ENCODE results near the gene ATP23.
A peak's percentile ranks its signal among the peaks of the same experiment; 100 is the strongest.

Gene ATP23, protein sequence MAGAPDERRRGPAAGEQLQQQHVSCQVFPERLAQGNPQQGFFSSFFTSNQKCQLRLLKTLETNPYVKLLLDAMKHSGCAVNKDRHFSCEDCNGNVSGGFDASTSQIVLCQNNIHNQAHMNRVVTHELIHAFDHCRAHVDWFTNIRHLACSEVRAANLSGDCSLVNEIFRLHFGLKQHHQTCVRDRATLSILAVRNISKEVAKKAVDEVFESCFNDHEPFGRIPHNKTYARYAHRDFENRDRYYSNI

DNA sequence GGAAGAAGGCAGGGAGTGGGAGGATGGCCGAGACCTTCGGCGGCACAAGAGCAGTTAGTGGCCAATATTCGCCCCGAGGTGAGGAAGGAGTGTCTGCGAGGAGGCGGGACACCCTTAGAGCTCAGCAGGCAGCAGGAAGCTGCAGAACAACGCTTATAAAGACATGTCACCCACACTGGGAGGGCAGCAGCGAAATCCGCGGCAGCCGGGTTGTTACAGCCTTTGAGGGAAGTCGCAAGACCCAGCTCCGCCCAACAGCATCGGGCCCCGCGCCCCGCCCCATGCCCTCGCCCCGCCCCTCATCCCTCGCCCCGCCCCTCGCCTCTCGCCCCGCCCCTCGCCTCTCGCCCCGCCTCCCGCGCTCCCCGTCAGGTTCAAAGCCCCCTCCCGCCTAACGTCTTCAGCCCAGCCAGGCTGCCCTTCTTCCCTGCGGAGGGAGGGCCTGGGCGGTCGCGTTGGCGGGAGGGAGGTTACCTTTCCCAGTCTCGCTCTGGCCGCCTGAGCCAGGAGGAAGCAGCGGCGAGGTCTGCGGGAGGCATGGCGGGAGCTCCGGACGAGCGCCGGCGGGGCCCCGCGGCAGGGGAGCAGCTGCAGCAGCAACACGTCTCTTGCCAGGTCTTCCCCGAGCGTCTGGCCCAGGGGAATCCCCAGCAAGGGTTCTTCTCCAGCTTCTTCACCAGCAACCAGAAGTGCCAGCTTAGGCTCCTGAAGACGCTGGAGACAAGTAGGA is at the start of gene ATP23:
Gene ATP23 (plus strand): TSS at position 403 of the 730 bp plus-strand sequence. CDS start 135 bp downstream, at position 538.
- peak; percentile 89 for DNase-seq (ENCODE audit: low spot score)

DNA sequence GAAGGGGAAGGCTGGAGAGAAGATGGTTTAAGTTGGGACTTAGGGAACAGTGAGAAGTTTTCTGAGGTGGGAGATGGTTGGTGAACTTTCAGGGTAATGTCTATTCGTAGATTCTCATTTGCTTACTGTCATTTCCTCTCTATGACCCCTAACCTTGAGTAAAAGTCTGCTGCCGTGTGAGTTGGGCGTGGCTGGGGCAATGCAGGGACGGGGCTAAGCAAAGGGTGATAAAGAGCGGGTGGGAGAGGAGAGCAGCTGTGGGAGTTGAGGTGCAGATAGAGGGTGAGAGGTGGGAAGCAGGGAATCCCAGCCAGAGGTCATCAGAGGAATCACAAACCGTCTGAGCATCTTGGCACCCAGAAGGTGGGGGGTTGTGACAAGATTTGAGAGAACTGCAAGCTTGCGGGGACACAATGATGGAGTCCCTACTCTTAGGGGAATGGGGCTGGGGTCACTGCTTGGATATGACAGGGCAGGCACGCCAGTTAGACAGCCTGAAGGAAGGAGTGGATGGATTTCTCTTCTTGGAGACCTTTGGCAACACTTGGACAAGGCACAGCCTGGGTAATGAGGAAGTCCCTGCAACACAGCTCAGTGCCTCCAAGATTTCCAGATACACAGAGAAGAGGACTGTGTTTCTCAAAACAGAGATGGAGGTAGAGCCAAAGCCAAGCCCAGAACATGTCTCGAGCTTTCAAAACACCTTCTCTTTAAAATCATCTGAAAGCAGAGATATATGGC is 49.0 kb upstream of the ATP23 start:
- no peak for DNase-seq (ENCODE audit: low spot score)

DNA sequence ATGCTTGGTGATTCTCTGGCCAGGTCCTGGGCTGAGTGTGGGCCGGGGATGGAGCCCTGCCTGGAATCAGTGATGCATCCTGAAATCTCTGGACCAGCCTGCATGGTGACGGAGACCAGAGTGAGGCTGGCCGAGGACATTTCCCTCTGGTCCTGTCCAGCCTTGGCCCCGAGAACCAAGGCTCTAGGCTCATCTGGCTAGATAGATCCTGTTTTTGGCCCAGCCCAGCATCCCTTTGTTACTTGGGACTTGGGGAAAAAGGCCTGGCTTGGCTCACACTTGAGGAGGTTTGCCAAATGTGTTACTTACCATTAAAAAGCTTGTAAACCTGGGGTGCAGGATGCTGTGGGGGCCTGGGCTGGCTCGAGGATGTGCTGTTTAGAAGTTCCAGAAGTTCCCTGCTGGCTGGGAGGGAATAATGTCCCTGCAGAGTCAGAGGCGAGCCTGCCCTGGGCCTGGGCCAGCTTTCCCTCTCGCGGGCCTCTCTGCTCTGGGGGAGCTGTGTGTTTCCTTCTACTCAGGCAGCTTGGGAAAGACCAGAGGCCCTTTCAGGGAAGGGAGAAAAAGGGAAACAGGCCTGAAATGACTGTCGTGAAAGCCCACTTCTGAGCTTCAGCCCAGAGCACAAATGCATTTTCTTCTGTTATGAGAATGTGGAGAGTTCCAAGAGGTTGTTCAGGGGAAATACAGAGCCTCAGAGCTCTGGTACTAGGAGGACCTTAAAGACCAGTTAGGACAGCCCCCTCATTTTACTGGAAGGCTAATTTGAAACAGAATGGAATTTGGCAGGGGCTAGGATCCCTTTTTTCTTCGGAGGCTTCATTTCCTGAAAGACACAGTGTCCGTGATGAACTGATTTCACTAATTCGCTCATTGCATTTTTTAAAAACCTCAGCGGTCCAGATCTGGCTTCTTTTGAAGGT is 47.7 kb upstream of the ATP23 start:
- DNase-seq (ENCODE audit: low spot score): no peak

DNA sequence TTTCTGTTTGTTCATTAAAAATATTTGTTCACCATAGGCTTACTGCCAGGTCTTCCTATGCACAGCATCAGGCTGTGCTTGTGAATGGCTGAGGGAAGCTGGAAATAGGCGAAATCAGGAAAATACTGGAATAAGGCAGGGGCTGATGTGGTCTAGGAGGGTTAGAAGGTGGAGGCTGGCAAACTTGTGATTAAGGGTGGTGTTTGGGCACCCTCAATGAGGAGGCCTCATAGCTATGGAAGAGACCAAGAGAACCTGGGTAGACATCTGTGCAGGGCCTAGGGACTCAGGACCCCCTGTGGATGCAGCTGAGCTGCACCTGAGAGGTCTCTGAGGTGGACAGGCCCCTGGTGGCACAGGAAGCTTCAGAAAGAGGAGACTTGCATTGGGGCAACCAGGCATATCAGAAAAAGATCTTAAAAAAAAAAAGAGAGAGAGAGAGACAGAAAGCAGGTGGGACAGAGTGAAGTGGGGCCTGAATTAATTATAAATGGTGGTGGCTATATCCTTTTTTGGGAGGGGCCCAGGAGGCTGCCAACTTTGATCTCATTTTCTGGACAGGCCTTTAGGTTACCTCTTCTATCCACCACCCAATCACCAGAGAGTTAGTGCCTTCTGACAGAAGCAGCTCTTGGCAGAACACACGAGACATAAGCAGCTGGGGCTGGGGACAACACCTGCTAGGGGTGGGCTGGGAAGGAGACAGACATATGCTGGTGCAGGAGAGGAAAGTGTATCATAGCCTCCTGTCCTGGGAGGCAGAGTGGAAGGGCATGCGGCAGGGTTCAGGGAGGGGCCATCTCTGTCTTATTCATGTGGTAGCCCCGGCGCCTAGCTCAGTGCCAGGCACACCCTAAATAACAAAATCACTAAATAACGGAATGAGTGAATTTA is 46.7 kb upstream of the ATP23 start:
- no peak for DNase-seq (ENCODE audit: low spot score)

DNA sequence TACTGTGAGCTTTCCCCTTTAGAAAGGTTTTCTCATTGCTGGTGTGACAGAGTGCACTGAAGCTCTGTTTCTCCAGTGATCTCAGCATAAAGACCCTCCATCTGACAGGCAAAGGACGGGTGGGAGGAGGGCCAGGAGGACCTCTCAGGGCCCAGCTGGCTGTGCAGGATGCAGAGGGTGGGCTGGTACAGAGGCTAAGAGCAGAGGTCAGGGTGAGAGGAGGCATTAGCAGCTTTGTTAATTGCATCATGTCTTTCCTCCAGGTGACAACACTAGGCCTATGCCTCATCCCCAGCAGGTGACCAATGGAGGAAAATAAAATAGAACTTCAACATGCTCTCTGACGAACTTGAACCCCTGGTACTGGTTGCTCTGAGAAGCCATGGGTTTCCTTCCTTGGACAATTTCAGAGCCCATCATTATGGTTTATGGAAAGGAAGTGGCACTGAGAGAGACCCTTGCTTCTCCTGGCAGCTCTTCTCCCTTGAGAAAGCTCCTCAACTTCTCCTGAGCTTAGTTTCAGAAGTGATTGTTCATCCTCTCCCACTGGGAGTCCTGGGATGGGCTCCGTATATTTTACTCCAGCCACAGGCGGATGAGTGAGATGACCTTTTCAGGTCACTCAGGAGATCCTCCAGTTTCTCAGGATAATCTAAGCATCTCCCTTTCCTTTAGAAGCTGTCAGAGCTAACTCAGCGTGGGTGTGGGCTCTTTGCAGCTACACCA is 45.8 kb upstream of the ATP23 start:
- no peak for DNase-seq (ENCODE audit: low spot score)

DNA sequence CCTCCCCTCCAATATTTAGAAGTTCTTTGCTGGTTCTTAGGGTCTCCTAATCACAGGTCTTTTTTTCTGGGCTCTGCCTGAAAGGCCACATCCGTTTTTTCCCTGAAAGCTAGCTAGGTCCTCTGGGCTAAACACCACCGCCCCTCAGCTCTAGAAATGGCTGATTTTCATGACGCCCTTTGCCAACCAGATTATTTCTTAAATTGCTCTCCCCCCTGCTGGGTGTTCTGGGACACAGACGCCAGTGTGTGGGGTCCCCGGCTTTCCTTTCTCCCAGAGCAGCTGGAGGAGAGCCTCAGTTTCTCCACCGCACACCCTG is 45.3 kb upstream of the ATP23 start:
- peak; percentile 11 for DNase-seq (ENCODE audit: low spot score)

DNA sequence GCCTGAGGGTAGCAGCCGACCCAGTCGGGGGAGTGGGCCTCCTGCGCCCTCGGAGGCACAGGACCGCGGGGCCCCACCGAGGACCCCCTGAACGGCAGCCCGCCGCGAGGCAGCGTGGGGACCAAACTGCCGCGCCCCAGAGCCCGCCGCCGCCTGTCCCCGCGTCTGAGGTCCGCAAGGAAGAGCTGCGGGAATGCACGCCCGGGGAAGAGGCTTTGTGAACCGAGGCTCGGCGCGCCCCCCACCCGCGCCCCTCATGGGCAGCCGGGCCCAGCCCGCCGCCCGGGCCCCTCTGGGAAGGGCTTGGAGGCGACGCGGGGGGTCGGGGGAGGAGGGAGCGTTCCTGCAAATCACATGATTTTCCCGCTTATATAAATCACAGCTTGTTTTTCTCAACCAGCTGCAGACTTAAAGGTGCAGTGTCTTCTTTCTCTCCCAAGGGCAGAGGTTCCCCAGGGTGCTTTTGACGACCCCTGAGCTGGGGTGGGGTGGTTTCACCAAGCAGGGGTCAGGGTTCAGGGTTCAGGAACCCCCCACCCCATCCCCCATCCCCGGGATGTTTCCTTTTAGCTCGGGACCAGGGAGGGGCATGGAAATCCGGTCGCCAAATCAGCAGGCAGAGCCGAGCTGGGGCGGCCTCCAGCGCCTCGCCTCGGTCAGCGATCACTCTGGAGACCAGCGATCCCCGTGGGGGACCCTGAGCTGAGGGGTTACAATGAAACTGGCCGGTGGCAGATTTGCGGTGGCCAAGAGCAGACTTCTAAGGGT is 44.7 kb upstream of the ATP23 start:
- peak; percentile 70 for DNase-seq (ENCODE audit: low spot score)

DNA sequence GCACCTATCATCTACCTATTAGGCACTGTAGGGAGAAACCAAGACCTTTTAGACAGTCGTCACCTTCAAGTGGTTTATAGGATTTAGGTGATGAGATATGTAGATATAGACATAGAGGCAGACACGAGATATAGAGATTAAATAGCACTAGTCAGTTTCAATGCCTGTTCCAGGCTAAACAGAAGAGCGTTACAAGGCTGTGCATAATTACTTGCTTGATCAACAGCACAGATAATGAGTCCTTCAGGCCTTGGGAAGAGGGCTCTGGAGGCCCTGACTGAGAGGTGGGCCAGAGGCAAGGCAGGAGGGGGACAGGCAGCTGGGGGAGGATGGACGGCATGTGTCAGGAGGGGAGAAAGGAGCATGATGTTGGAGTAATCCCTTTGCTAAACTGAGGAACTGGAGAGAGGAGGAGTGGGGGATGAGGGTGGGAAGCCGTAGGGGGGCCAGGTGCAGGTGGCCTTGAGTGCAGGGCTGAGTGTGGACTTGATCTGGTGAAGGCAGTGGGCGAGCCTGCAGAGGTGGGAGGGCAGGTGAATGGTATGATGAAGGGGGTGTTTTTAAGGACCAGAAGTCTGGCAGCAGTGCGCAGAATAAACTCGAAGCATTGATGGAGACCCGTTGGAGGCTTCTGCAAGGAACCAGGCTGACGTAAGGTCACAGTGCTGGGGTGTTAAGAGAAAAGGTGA is 43.9 kb upstream of the ATP23 start:
- no peak for DNase-seq (ENCODE audit: low spot score)

DNA sequence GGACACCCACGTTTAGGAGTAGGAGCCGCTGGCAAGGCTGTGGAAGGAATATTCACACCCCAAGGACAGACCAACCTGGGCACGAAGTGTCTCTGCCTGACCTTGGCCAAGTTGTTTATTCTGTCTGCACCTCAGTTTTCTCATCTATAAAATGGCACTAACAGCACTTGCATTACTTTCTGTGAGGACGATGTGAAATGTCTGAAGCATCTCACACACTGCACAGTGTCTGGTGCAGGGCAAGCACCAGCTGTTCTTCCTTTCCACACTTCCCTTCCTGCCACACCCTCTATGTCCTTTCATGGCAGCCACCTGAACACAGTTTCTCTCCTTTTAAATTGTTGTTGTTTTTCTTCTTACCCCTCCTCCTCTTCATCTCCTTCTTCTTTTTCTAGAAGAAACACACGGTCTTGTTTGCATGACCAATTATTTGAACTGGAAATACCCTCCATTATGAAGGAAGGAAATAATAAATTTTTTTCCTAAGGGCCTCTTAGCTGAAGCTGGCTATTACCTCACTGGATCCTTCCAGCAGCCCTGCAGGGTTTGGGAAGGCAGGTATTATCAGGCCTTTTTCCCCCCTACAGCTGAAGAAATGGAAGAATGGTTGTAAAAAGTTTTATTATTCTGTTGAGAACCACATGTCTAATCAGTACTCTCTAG is 42.9 kb upstream of the ATP23 start:
- DNase-seq (ENCODE audit: low spot score): no peak

DNA sequence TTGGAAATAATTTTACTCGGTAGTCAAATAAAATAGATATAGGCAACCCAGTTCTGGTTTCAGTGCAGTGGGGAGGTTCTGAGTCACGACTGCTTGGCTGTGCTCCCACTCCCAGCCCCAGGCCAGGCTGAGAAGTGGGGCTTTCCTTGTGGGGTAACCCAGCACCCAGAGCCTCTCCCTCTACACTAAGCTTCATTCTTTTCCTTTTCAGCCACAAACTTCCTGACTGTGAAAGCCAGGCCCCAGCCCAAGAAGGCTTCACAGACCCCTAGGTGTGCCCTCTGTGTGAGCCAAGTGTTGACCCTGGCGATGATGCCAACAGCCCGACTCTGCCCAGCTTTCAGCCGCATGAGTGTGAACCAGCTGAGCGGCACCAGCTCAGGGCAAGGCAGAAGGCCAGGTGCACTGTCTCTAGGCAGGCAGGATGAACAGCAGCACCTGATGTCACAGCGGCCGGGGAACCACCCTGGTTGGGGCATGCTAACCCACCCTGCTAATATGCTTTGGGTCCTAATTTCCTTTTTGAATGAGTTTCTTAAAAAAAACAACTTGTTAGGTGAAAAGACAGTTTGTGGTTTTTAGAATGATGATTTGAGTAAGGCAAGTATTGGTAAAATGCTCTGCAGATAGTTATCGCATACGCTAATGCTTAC is 42.2 kb upstream of the ATP23 start:
- DNase-seq (ENCODE audit: low spot score): no peak

DNA sequence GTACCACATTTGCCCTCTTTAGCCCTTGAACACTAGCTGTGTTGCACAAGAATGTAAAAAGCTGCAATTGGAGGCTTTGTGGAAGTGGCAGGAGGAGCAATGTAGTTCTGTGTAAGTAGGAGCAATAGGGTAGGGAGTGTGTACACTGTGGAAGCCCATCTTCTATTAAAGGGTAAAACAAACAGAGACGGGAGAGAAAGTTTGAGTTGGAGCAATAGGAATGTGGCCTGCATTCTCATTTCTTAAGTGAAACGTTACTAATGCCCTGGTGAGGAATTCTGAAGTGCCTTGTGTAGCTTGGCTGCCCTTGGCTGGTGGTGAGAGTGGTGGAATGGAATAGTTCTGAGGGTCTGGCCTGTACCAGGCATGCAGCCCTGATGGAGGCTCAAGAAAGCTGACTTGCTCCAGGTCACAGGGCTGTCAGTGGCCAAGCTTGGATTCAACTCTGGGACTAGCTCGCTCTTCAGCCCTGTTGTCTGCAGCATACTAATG is 38.8 kb upstream of the ATP23 start:
- DNase-seq (ENCODE audit: low spot score): no peak

DNA sequence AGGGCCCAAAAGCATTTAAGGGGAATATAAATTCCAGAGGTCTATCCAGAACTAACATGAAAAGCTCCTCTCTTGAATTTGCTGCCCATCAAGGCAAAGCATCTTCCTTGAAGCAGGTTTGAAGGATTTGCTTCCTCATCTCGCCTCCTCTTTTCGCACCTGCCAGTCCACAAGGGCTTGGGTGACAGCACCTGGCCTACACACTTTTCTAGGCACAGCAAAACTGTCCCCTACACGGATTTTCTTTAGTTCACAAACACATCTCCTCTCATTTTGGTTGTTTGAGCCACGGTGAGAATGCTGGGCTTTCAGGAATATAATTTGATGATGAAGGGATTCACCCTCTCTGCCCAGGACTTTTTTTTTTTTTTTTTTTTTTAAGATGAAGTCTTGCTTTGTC is 36.9 kb upstream of the ATP23 start:
- no peak for DNase-seq (ENCODE audit: low spot score)

DNA sequence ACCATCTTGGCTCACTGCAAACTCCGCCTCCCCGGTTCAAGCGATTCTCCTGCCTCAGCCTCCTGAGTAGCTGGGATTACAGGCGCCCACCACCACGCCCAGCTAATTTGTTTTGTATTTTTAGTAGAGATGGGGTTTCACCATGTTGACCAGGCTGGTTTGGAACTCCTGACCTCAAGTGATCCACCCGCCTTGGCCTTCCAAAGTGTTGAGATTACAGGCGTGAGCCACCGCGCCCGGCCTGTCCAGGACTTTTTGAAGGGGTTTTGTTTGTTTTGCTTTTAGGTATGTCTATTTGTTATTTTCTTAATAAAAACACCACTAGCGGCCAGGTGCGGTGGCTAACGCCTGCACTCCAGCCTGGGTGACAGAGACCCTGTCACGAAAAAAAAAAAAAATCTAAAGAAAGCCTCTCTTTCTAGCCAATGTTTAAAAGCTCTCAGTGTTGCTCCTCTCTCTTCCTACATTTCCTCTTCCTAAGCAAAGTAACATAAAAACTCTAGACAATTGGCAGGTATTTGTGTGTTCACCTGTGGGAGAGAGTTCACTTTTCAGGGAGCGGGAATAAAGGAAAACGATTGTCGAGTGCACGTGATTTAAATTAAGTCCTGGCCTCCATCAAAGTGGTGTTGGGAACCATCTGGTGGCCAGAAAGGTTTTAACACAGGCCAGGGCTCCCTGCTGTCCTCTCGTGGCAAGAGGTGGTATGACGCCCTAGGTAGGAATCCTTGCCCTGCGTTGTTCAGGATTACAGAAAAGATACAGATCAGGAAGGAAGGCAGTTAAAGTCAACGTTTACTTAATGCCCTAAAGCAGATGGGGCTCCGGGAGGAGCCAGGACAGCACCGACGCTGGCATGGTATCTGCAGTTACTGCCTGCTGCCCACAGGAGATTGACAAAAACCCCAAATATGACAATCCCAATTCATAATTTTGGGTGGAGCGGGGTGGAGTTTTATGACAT is 36.2 kb upstream of the ATP23 start:
- peak; percentile 91 for DNase-seq (ENCODE audit: low spot score)

DNA sequence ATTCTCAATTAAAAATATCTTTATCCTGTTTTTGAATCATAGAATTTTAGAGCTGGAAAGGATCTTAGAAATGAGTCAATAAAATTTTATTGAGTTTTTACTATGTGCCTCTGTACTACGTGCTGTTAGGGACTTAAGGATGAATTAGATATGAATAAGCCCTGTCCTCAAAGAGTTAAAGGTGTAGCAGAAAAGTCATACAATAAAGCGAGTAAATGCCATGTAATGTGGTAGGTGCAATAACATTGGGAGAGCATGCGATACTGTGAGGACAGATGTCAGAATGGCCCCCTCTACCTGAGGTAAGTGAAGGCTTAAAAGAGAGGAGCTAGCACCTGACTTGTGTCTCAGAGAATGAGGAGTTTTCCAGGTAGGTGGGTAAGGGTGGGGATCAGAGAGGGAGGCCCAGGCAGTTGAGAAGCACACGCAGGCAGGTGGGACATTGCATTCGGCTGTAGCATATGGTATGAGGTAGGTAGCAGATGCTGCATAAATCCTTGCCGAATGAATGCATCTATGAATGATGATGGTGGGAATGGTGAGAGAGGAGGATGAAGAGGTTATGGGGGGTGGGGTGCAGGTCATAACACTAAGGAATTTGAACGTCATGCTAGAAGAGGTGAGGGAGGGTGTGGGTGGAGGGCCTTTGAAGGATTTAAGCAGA is 35.4 kb upstream of the ATP23 start:
- DNase-seq (ENCODE audit: low spot score): no peak

DNA sequence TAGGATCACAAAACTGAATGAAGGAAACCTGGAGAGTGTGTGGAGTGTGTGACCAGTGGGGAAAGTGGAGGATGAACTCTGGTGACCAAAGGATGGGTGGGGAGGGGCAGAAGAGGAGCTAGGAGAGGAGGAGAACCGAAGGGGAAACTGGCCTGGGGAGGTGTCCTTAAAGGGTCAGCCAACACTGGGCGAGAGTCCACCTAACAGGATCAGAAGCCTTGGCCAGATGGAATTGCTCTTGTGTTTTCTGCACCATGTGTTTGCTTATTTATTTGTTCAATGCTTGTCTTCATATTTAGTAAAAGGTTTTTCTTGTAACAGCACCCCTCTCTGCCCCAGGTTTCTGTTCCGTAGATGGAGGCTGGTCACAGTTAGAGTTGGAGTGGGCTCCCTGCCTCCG is 34.5 kb upstream of the ATP23 start:
- no peak for DNase-seq (ENCODE audit: low spot score)

DNA sequence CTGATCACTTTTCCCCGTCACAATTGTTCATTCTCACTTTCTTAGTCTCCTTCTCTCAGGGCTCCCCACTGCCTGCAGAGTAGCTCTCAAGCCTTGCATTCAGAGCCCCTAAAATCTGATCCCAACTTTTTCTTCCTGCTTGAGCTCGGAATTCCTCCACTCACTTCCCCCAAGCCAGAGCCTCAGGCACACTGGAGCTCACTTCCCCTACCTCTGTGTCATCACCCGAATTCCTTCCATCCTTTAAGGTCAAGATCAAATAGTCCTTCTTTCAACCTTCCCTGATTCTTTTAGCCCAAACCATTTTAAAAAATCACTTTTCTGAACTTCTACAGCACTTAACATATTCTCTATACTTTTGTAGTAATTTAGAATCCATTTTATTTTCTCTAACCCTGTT is 34.1 kb upstream of the ATP23 start:
- DNase-seq (ENCODE audit: low spot score): no peak
